ENCODE data around the gene RAB11FIP4.

The RAB11FIP4 gene

GRCh38 chr17:31484821-31485220 lies 93.3 kb downstream of the RAB11FIP4 start:
- no peaks in the 10 kb centered on the region for H3K36me3 ChIP-seq (ENCODE audit: insufficient read depth, low read length)

GRCh38 chr17:31486351-31487062 lies 95.0 kb downstream of the RAB11FIP4 start:
- no peak overlapping the region for H3K9ac ChIP-seq (ENCODE audit: low read depth, low read length)
- H3K9me3 ChIP-seq (ENCODE audit: insufficient read depth, low read length, severe bottlenecking), result no peaks in the 10 kb centered on the region
- no peak for ATAC-seq (ENCODE audit: insufficient read depth, low read depth)
- TF ChIP-seq CTCF (IDR thresholded peaks at IDR 0.05; ENCODE audit: borderline replicate concordance, extremely low read depth, low read length, poor library complexity, severe bottlenecking) (no peak), EZH2 (IDR thresholded peaks at IDR 0.05; ENCODE audit: borderline replicate concordance, low read depth, low read length, severe bottlenecking) (no peak)
- no peak overlapping the region for H3K27ac ChIP-seq (ENCODE audit: low read length)
- H2AFZ ChIP-seq (ENCODE audit: low read depth, low read length), result no peak overlapping the region
- H3K79me2 ChIP-seq (ENCODE audit: insufficient read depth, low read length), result no peaks in the 10 kb centered on the region
- H4K20me1 ChIP-seq (ENCODE audit: insufficient read depth, low read length), result no peaks in the 10 kb centered on the region; the same call in 1 of the 2 replicates
- peaks cover 8% of the 10 kb centered on the region; the same call in 1 of the 2 replicates for H3K4me1 ChIP-seq (ENCODE audit: insufficient read depth, low read length)
- no peaks in the 10 kb centered on the region for H3K36me3 ChIP-seq (ENCODE audit: insufficient read depth, low read length)
- peaks cover 23% of the 10 kb centered on the region for H3K27me3 ChIP-seq (ENCODE audit: insufficient read depth, low read length, poor library complexity)
- no peak overlapping the region for H3K4me2 ChIP-seq (ENCODE audit: insufficient read depth, low read length)
- DNase-seq, result no peak
- H3K4me3 ChIP-seq (ENCODE audit: low read depth in 1 of 2, low read length in 2 of 2), result no peak overlapping the region

More at GRCh38 chr17:31484821-31485220, 93.3 kb downstream of the RAB11FIP4 start:
- Histone ChIP-seq H3K27ac (ENCODE audit: low read length) (no peak overlapping the region), H3K4me3 (ENCODE audit: low read depth in 1 of 2, low read length in 2 of 2) (no peak overlapping the region), H3K4me1 (ENCODE audit: insufficient read depth, low read length) (peaks cover 8% of the 10 kb centered on the region; the same call in 1 of the 2 replicates), H3K9ac (ENCODE audit: low read depth, low read length) (no peak overlapping the region), H3K4me2 (ENCODE audit: insufficient read depth, low read length) (no peak overlapping the region), H2AFZ (ENCODE audit: low read depth, low read length) (no peak overlapping the region), H3K9me3 (ENCODE audit: insufficient read depth, low read length, severe bottlenecking) (no peaks in the 10 kb centered on the region), H4K20me1 (ENCODE audit: insufficient read depth, low read length) (no peaks in the 10 kb centered on the region; the same call in 1 of the 2 replicates), H3K79me2 (ENCODE audit: insufficient read depth, low read length) (no peaks in the 10 kb centered on the region), H3K27me3 (ENCODE audit: insufficient read depth, low read length, poor library complexity) (peaks cover 23% of the 10 kb centered on the region)
- ATAC-seq (ENCODE audit: insufficient read depth, low read depth) (no peak), DNase-seq (no peak)
- no peak for TF ChIP-seq EZH2 (IDR thresholded peaks at IDR 0.05; ENCODE audit: borderline replicate concordance, low read depth, low read length, severe bottlenecking)
- TF ChIP-seq CTCF (IDR thresholded peaks at IDR 0.05; ENCODE audit: borderline replicate concordance, extremely low read depth, low read length, poor library complexity, severe bottlenecking), result no peak

GRCh38 chr17:31487063-31487647 lies 95.7 kb downstream of the RAB11FIP4 start:
- no peak for DNase-seq
- Histone ChIP-seq H3K27ac (ENCODE audit: low read length) (no peak overlapping the region), H3K9me3 (ENCODE audit: insufficient read depth, low read length, severe bottlenecking) (no peaks in the 10 kb centered on the region), H3K27me3 (ENCODE audit: insufficient read depth, low read length, poor library complexity) (peaks cover 23% of the 10 kb centered on the region), H4K20me1 (ENCODE audit: insufficient read depth, low read length) (no peaks in the 10 kb centered on the region; the same call in 1 of the 2 replicates), H2AFZ (ENCODE audit: low read depth, low read length) (no peak overlapping the region), H3K36me3 (ENCODE audit: insufficient read depth, low read length) (no peaks in the 10 kb centered on the region), H3K4me3 (ENCODE audit: low read depth in 1 of 2, low read length in 2 of 2) (peak overlapping the region in 1 of 2 experiments; percentile 44; a peak in 1 of 4 replicates), H3K4me1 (ENCODE audit: insufficient read depth, low read length) (peaks cover 8% of the 10 kb centered on the region; the same call in 1 of the 2 replicates), H3K79me2 (ENCODE audit: insufficient read depth, low read length) (no peaks in the 10 kb centered on the region), H3K4me2 (ENCODE audit: insufficient read depth, low read length) (peak overlapping the region; percentile 62), H3K9ac (ENCODE audit: low read depth, low read length) (no peak overlapping the region)
- no peak for TF ChIP-seq CTCF (IDR thresholded peaks at IDR 0.05; ENCODE audit: borderline replicate concordance, extremely low read depth, low read length, poor library complexity, severe bottlenecking)
- peak; percentile 65 for TF ChIP-seq EZH2 (IDR thresholded peaks at IDR 0.05; ENCODE audit: borderline replicate concordance, low read depth, low read length, severe bottlenecking)
- ATAC-seq (ENCODE audit: insufficient read depth, low read depth), result no peak
